ENCODE measurements around the gene S100G.

Gene S100G

DNA sequence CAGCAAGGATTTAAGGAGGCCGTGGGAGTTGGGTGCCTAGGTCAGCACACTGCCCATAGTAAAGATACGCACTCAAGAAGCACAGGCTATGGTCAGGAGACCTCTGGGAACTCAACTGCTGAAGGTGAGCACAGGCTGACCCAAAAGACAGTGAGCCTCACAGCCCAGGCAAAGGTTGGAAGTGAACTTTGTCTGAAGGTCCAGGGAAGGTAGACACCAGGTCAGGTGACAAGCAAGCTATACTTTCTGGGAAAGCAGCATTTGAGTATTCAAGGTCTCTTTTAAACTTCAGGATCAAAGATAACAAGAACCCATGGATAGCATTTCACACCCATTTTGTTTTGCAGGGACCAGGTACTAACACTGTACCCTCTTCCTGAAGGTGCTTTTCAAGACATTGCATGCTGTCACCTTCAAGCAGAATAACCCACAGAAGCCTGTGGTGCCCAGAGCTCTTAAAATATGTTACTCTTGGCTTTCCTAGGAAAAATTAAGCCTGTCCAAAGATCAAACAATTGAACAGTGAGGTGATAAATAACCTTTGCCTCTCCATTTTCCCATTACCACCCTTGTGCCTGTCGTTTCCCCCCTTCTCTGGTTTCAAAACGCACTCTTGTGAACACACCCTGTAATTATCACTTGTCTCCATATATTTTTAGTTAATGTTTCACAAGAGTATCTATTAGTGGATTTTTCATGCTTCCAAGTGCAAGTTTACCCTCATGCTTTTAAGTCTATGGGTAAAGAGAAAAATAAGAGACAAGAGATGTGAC lies 3.4 kb upstream of the S100G start:
- no peak for DNase-seq (ENCODE audit: low read depth in 2 of 2)

DNA sequence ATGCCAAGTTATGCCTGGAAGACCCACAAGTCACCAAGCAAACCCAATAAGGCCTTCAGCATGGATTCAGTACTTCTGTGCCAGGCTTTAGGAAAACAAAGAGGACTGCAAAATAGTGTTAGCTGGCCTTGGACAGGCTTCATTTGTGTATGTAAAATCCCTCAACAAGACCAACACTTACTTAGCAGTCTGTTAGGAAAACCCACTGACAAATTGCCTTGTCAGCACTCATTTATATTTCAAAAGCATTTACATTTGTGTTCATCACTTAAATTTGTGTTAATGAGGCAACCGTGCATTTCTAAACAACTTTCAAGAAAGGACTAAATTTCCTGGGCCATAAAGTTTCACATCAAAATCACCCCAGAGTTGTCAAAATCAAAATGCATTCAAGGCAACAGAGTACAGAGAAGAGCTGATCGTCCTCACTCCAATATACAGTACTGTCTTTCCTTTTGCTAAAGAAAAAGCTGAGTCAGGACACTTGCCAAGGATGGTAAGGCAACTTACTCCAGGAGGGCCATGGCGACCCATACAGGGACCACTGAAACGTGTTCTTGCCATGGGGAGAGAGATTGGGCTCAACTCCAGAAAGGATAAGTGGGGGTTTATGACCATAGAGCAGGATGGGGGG lies 1.6 kb downstream of the S100G start:
- DNase-seq (ENCODE audit: low read depth in 2 of 2): no peak

DNA sequence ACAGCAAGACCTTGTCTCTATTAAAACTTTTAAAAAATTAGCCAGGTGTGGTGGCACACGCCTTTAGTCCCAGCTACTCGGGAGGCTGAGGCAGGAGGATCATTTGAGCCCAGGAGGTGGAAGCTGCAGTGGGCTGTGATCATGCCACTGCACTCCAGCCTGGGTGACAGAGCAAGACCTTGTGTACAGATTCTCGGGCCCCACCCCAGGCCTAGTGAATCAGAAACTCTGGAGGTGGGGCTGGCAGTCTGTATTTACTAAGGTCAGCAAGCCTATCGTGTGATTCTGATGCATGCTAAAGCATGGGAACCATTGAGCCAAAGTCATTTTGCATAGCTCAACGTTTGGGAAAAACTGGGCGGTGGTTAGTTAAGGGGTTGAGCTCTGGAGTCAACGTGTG lies 3.5 kb downstream of the S100G start:
- DNase-seq (ENCODE audit: low read depth in 2 of 2): no peak

DNA sequence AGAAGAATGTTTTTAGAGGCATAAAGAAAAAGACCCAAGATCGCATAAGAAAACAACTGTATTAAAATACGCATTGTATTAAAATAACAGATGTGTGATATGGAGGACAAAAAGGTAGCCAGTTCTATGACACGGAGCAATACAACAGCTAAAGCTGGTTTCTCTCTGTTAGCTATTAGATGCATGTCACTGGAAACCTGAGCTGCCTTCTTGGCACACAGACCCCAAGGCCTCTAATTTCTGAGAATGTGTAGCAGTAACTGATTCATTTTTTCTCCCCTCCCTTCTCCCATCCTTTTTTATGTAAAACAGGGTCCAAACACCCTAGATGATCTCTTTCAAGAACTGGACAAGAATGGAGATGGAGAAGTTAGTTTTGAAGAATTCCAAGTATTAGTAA lies 4.1 kb downstream of the S100G start:
- no peak for DNase-seq (ENCODE audit: low read depth in 2 of 2)

DNA sequence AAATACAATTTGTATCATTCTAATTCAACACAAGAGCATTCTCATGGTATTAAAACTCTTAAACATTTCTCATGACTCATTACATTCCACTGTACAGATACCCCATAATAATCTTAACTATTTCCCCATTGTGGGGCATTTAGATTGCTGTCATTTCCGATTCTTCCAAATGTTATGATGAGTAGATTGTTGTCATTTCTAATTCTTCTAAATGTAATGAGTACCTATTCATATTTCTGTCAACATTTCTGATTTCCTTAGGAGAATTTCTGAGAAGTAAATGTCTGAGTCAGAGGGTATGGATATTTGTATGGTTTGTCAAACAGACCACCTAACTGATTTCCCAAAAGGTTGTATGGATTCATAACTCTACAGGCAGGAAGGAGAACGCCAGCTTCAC lies 8.3 kb downstream of the S100G start:
- no peak for DNase-seq (ENCODE audit: low read depth in 2 of 2)

DNA sequence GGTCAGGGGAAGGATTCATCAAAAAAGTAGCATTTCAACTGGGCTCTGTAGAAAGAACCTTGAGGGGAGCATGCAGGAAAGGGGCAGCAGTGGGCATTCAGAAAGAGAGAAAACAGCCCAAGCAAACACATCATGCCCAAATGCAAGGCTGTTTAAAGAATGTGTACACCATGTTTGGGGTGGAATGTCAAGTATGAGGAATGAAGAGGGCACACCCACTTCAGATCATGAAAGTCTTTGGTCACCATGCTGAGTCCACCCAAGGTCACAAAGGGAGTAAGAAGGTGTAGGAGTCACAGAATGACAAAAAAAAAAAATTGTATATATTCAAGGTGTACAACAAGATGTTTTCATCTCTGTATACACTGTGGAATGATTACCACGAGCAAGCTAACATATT lies 9.4 kb downstream of the S100G start:
- no peak for DNase-seq (ENCODE audit: low read depth in 2 of 2)

DNA sequence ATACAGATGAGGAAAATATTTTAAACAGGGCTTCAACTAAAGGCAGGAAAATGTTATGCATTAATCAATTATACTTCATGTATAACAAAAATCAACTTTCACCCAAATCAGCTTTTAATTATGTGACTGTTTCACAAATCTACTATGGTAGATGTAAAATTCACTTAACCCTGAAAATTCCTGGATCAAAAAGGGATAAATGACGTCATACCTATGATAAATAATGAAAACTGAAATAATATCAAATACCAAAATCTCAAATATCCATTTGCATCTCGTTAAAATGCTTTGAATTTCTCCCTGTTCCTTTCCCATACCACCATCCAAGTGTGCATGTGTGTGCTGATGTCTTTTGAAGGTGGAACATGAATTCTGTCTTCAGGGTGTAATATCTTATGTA lies 11.5 kb downstream of the S100G start:
- DNase-seq (ENCODE audit: low read depth in 2 of 2): no peak

DNA sequence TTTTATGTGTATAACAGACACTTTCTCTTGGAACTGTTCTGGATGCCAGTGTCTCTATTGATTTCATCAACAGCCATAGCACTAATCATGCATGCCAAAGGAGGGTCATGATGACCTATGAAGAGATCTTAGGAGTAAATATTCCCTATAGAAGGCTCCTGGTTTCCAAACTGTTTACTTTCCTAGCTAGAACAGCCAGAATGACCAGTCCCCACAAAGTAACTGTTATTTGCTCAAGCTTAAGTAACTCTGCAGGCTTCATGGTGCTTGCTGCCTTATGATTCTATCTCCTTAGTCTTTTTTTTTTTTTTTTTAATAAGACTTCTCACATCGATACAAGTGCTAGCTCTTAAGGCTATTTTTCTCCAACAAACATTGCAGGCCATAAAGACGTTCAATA lies 12.4 kb downstream of the S100G start:
- no peak for DNase-seq (ENCODE audit: low read depth in 2 of 2)

DNA sequence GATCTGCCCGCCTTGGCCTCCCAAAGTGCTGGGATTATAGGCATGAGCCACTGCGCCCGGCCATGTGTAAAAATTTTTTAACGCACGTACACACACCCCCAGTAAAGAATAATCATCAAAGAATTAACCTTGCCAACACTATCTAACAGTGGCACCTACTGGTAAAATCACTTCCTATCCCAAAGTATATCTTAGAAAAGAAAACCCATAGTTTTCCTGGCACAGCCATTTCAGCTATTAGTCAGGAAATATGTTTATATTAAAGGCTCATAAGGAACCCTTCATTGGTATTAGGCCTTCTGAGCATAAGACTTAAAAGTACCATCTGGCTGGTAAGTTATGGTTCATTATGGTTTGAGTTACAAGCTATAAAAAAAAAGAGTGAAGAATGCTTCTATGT lies 14.1 kb downstream of the S100G start:
- DNase-seq (ENCODE audit: low read depth in 2 of 2): no peak

DNA sequence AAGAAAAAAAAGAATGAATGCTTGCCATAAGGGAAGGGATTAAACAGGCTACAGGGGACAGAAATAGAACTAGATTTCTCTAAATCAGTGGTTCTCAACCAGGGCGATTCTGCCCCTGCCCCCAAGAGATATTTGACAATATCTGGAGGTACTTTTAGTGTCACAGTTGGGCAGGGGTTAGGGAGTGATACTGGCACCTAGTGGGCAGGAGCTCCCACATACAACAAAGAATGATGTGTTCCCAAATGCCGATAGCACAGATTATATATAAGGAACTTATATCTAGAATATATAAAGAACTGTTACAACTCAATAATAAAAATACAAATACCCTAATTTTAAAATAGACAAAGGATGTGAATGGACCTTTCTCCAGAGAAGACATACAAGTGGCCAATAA lies 14.7 kb downstream of the S100G start:
- no peak for DNase-seq (ENCODE audit: low read depth in 2 of 2)

DNA sequence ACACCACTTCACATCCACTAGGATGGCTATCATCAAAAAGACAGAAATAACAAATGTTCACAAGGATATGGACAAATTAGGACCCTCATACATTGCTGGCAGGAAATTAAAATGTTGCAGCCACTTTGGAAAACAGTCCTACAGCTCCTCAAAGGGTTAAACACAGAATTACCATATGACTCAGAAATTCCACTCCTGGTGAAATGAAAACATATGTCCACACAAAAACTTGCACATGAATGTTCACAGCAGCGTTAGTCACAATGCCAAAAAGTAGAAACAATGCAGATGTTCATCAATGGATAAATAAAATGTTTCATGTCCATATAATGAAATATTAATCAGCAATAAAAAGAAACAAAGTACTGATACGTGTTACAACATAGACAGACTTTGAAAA lies 15.1 kb downstream of the S100G start:
- DNase-seq (ENCODE audit: low read depth in 2 of 2): no peak

DNA sequence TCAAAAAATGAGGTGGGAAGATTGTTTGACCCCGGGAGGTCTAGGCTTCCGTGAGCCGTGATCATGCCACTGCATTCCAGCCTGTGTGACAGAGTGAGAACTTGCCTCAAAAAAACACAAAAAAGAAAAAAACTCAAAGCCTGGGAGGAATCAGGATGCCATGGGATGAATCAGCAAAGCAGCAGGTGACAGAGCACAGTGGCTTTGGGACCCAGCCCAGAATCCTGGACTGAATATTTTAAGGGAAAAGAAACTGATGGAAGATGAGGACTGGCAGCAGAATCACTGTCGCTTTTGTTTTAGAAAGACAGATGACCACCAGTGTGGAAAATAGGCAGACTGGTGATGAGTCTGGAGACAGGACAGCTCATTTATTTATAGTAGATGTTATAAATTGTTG lies 16.6 kb downstream of the S100G start:
- no peak for DNase-seq (ENCODE audit: low read depth in 2 of 2)

DNA sequence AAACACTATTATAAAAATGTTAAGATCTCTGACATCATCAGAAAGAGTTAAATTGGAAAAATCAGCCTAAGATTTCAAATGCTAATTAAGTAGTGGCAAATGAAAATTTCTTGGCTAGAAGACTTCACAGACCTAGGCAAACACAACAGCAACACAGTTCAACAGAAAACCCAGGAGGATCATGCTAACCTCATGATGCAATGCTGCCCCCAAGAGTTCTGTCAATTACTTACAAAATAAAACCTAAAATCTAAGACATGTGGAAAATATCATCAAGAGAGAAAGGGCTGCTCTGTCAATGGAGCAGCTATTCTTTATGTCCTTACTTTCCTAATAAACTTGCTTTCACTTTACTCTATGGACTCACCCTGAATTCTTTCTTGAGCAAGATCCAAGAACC lies 21.0 kb downstream of the S100G start:
- DNase-seq (ENCODE audit: low read depth in 2 of 2): no peak

DNA sequence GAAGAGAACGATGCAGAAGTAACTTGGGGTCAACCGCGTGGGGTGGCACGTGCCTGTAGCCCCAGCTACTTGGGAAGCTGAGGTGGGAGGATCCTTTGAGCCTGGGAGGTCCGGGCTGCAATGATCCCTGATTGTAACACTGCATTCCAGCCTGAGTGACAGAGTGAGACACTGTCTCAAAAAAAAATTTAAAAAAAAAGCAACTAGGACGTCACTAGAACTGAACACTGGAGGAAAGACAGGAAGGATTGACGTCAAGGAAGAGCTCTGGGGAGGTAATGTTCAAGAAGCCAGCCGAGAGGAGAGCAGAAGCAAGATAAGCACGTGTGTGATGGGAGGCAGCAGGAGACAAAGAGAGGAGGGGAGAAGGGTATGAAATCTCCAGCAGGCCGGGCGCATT lies 28.7 kb downstream of the S100G start:
- no peak for DNase-seq (ENCODE audit: low read depth in 2 of 2)

DNA sequence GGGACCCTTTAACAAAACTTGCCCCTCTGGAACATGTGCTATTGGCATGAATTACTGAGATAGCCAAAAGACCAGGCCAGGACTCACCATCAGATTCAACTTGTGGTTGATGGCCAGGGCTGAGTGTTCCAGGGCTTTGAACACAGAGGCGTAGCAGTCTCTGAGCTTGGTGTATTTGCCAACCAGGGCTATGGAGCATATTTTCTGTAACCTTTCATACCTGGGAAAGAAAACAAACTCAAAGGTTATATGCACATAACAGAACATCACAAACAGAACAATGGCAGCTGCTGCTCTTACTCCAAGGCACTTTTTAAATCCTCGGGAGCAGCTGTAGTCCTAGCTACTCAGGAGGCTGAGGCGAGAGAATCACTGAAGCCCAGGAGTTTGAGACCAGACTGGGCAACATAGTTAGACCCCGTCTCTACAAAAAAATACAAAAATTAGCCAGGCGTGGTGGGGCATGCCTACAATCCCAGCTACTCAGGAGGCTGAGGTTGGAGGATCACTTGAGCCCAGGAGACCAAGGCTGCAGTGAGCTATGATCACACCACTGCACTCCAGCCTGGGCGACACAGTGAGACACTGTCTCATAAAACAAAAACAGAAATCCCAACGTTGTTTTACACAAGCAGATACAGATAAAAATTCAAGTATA lies 33.2 kb downstream of the S100G start:
- no peak for DNase-seq (ENCODE audit: low read depth in 2 of 2)

DNA sequence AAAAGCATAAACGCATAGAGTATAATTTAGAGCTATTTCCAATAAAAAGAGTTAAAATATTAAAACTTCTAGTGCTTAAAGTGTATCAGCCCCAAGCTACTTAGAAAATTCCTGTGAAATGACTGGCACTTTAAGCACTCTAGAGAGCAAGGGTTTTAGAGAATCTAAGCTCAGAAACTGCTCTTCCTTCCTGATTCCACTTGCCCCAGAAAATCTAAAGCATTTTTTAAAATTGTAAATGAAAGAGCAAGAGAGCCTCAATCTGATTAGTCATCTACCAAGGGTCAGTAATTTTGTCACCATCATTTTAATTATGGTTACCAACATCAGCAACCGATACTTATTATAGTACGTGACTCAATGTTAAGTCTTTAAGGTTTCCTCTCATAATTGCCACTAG lies 37.6 kb downstream of the S100G start:
- DNase-seq (ENCODE audit: low read depth in 2 of 2): no peak

DNA sequence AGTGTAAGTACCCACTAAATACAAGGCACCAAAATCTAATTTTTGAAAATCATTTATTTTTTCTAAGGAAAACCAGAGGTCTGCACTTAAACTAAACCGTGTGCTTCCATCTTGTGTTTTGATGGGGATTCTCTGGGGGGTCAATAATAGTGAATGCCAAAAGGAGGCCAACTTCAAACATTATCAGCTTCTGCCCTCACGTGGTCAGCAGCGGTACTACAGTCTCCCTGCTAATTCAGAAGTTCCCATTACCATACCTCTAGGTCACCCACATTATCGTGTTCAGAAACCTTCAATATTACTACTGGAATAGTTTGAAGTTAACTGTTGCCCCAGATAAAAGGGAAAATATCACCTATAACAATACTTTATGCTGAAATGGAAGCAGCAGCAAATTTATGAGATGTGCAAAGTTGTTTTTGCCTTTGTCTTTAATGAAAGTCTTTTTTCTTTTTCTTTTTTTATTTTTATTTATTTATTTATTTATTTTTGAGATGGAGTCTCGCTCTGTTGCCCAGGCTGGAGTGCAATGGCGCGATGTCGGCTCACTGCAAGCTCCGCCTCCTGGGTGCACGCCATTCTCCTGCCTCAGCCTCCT lies 45.2 kb downstream of the S100G start:
- DNase-seq (ENCODE audit: low read depth in 2 of 2): peak in 1 of 2 donors; percentile 15

DNA sequence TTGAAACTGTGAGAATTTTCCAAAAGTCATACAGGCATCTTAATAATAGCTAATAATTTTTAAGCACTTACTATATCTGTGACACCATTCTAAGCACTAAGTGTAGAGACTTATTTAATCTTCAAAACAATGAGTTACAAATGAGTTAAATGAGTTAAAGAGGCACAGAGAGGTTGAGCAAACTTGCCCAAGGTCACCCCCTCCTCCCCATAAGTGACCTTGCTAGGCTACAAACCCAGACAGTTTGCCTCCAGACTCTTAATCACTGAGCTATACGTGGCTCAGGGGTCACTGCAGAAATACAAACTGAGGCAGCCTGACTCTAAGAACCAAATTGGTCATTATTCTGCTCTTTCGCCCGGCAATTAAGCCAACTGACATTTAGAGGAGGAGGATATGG lies 47.0 kb downstream of the S100G start:
- no peak for DNase-seq (ENCODE audit: low read depth in 2 of 2)

DNA sequence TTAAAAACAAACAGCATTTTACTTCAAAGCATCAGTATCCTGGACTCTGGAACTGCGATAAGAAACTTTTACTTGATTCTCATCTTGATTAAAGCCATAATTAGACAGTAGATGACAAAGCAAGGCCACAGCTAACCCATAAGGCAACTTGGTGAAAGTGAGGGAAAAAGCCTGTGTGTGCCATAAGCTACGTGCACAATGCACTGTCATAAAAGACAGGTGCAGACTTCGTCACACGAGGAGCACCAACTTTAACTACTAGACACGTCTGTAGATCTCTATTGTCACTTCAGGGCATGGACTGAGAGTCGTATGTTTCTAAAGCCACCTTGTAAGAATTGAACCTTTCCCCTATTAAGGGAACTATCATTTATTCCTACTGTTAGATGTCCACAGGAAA lies 49.4 kb downstream of the S100G start:
- no peak for DNase-seq (ENCODE audit: low read depth in 2 of 2)

DNA sequence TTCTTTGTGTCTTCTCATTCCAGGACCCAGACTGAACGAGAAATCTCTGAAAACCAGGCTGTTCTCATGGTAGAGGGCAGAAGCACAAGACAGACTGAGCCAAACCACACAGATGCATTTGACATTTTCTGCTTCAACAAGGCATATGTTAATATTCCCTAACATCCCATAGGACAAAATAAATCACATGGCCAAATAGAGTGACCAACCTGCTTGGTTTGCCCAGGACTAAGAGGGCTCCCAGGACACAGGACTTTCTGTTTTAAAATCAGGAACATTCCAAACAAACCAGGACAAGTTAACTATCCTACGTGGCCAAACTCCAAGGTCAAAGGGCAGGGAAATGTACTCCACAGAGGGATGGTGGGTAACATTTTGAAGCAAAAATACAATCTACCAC lies 50.8 kb downstream of the S100G start:
- no peak for DNase-seq (ENCODE audit: low read depth in 2 of 2)

DNA sequence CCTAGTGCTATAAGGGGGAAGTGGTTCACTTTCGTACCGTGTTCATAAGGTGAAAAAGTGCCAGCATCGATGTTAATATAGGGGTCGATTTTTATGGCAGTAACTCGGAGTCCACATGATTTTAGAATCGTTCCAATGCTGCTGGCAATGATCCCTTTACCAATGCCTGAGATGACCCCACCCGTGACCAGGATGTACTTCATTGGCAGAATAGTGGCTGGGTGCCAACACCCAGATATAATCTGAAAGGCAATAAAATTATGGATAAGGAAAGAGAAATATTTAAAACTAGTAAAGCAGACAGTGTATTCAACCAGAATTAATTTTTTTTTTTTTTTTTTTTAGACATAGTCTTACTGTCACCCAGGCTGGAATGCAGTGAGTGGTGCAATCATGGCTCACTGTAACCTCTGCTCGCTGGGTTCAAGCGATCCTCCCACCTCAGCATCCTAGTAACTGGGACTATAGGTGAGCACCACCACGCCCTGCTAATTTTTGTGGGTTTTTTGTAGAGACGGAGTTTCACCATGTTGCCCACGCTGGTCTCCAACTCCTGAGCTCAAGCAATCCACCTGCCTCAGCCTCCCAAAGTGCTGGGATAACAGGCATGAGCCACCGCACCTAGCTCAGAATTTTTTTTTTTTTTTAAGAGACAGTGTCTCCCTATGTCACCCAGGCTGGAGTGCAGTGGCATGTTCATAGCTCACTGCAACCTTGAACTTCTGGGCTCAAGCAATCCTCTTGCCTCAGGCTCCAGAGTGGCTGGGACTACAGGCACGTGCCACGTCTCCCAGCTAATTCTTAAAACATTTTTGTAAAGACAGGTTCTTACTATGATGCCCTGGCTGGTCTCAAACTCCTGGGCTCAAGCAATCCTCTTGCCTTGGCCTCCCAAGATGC lies 53.0 kb downstream of the S100G start:
- no peak for DNase-seq (ENCODE audit: low read depth in 2 of 2)

Data from stimulated activated CD8-positive, alpha-beta memory T cell treated with anti-CD3 and anti-CD28 coated beads, Interleukin-15, amount 100 ng/mL, for 4 hours (primary cell).